HUDEP-2 (cell line): ENCODE results near the gene PTCHD1.

Experiments used
- DNase-seq, 76 experiments: peaks; one replicate each; lab custom pipeline; 2025; ENCODE audit not compliant: unreplicated experiment in 76 of 76; lab: John Stamatoyannopoulos, UW

Gene PTCHD1

DNA sequence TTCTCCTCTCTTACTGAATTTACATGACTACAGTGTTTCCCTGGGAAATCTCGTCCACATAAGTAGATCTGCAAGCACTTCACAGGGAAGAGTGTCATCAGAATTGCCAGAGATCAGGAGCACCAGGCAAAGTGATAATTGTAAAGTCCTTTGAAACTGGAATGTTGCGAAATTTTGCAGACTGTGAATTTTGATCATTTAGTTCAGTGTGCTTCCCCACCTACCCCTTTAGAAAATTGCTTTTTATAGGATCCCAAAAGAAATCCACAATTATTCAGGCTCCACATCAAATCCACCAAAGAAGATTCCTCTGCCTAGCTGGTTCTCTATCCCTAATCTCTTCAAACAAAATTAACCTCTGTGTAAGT lies 10.2 kb downstream of the PTCHD1 start:
- no peak for DNase-seq

DNA sequence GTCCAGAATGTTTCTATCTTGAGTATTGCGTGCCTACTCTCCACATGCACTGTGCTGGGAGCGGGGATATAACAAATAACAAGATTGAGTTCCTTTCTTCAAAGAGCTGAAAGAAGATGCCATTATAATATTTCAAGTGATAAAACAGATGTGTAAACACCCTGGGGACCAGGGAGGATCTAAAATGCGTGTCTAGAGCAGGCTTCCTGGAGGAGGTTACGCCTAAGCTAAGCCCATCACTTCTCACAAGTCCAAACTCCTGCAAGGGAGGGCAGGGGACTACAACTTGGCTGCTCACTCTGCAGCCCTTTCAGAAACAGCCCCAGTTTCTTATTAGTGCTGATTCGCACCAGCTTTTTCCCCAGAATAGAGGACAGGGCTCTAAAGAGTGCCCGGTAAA lies 21.5 kb downstream of the PTCHD1 start:
- DNase-seq: no peak

GRCh38 chrX:23364416-23364815 lies 29.8 kb downstream of the PTCHD1 start:
- DNase-seq: no peak

- no peak for DNase-seq
These were observed 30.9 kb downstream of the PTCHD1 start for GRCh38 chrX:23365541-23365940.

DNA sequence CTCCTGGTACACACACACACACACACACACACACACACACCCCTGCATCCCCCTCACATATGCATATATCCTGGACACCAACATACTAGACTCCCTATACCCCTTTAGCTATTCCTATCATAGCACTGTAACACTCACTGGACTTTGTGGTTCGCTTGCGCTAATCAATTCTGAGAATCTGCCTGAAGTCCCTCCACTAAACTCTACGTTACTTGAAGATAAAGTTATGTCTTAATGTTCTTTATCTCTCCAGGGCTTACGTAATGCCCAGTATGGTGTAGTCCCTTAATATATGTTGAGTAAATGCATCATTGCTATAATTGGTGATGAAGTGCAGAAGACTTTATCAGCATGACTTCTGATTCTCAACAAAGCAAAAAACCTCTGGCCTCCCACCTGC lies 32.3 kb downstream of the PTCHD1 start:
- DNase-seq: no peak

DNA sequence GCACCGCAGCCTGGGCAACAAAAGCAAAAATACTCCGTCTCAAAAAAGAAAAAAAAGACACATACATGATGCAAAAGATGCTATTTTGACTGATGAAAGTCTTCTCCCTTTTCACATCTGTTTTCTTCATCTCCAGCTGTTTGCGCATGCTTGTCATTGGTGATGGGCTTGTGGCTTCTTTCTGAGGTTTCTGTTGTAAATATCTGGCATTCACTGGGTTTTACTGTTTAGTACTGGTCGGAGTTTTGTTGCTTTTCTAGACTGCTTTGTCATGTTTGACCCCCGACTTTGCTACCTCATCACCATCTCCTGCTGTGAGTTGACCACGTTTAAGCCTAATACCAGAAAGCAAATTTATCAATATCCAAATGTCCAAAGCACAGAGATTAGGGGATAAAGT lies 34.4 kb downstream of the PTCHD1 start:
- DNase-seq: no peak

DNA sequence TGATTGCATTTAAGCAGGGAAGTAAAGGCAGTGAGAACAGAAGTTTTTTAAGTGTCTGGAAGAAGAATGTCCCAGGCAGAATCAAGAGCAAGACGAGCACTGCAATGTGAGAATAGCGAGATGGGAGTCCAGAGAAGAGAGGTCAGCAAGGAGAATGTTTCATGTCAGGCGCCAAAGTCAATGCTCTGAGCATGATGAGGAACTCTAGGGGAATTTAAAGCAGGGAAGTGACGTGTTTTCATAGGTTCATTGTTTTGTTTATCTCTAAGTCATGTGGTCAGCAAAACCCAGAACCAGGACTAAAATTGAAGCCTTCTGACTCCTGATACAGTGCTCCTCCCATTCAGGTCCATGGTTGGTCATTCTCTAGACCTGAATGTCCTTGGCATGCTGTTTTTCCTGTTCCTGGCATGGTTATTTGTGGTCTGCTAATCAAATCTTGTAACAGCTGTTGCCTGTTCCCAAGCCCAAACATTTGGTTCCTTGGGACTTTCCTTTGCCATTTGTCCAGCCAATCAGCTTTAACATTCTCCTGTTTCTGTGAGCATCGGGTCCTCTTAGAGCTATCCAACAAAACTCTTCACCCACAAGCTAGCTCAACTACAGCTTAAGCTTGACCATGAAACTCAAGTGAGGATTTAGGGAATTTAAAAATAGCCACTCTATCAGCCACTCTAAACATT lies 37.7 kb downstream of the PTCHD1 start:
- DNase-seq: no peak

- DNase-seq: no peak
These were observed 38.6 kb downstream of the PTCHD1 start for GRCh38 chrX:23373129-23373804.

DNA sequence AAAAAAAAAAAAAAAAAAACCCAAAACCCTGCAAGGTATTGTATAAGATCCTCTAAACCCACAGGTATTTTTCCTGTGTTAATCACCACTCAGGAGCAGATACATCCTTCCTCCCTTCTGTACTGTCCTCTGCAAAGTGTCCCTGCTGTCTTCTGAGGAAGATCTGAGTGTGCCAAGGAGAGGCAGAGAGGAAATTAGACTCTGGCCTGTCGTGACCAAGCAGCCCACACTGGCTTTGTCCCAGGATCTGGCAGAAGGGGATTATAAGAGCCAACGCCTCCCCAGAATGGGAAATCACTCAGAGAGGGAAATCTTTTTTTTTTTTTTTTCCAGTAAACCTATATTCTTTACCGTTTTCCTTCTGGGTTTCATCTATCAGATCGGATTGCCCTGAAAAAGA lies 39.6 kb downstream of the PTCHD1 start:
- DNase-seq: no peak

GRCh38 chrX:23376581-23376980 lies 41.9 kb downstream of the PTCHD1 start:
- no peak for DNase-seq

- no peak for DNase-seq
These were observed 45.9 kb downstream of the PTCHD1 start for GRCh38 chrX:23380581-23380980.

DNA sequence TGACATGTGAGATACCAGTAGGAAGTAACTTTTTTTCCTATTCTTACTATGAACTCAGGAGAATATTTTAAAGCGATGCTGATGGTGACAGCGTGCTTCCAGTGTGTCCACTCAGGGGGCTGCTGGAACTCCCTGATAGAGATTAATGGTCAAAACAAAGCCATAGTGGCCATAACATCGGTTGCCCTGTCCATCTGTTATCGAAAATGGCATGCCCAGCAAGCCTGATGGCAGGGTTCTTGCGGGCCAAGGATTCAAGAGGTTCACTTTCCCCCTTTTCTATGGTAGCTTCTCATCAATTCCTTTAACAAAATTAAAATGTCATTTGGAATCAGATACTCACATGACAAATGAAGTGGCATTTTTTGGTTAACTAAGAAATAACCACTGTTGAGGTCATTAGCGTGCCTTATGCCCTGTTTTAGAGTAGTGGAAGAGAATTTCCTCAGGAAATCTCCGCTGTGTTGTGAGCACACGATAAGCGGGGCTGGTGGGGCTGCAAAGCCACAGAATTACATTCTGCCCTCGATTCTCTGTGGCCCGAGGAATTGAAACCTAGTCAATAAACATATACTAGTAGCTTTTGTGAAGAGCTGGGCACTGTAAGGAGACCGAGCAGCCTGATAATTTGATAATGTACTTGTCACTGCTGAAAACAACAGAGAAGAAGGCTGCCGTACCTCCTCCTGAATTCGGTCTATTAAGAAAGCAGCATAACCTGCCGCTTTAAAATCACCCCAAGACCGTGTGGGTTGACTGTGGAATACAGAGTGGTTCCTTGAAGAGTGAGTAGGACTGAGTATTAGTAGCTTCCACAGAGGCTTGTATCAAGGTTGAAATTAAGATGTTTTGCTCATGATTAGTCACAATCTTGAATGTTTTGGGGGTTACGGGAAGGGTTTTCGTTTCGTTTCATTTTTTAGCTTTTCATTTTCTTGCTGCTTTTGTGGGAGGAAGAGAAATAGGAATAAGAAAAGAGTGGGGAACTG lies 46.7 kb downstream of the PTCHD1 start:
- DNase-seq: no peak

- DNase-seq: no peak
These were observed 47.9 kb downstream of the PTCHD1 start for GRCh38 chrX:23382572-23382971.

- DNase-seq: no peak
These were observed 48.8 kb downstream of the PTCHD1 start for GRCh38 chrX:23383411-23383810.

DNA sequence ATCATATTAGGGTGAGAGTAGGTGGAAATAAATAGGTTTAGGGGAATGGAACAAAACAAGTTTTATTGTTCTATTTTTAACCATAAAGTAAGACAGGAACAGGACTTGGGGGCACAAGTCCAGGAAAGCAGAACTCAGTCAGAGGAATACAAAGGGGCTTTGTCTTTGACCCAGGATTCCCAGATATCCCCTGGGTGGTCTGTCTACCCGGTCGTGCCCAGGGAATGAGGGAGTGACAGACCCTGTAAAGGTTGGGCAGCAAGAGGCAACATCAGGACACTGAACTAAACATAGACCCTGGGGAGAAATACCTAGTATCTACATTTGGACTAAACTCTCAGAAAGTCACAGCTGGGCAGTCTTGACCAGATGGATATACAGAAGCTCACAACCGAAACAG lies 50.6 kb downstream of the PTCHD1 start:
- no peak for DNase-seq

DNA sequence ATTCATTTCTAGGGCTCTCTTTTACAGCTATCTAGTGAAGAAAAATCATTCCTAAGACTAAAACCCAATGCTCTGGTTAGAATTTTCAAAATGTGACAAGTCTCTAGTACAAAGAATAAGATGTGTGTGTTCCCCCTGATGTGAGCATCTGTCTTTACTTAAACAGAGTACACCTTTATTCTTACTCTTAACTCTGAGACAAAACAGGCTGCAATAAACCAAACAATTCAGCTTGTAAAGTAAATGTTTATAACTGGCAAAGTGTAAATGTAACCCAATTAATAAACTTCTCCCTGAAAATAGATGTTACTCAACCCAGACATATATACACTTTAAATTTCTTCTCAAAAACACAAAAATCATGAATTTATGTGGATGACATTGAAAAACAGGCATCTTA lies 51.6 kb downstream of the PTCHD1 start:
- DNase-seq: no peak

DNA sequence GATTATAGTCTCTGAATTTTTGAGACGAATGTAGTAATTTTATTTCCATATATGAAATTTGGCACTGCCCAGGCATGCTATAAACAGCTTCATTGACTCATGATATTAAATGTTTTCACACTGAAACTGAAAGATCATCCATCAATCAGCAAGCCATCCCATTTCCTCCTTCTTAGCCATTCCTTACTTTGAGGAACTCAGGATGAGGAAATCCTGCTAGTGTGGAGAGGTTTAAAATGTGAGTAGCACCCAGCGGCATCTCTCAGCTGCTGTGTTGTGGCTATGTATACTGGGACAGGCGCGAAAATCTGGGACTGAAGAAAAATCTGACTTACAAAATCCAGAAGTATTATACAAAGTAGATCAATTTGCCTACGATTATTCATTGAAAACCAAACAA lies 52.1 kb downstream of the PTCHD1 start:
- DNase-seq: peak in 1 of 76 experiments; percentile 0

DNA sequence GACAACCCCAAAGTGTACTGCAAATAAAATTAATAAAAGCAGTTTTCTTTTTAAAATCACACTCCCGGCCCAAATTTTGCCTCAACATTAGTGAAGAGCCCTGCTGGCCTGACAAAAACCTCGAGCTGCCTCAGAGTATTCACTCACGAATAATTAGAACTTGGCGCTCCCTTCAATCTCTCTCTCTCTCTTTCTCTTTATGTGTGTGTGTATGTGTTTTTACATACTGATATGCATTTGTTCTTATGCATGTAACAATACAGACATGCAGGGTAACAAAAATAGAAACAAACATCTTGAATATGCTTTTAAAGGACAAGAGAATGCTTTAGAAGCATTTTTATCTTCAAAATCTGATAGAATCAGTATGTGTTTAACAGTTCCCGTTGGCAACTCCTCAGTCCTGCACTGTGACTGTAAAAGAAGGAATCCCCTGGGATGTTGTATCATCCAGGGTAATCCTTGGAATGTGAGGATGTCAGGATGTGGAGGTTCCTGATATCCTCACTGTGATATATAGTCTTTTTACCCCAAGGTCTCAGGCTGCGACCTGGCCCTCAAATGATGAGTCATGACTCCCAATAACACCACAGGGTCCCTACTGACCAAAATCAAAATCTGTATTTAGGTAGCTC lies 53.0 kb downstream of the PTCHD1 start:
- DNase-seq: no peak

DNA sequence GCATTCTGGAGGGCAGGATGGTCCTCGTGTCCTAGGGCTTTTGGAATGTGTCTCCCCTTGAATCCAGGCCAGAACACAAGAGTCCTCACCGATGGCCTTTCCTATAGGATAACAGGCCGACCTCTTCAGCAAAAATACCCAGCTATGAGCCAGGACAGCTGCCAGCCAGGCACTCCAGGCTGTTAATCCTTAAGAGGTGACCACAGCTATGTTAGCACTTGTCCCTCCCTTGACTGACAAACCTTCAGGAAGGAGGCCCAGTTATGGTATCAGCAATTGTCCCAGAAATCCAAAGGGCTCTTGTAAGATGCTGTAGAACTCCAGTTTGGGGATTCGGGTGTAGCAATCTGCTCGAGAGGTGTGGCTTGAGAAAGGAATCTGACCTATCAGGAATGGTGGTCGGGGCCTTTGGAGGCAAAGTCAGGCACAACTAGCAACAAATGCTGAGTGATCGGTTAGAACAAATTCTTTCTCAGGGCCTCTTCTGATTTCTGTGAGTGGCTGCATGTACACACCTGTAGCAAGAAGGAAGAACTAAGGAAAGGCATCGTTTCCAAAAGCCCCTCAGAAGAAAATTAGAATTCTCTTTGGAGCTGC lies 54.6 kb downstream of the PTCHD1 start:
- DNase-seq: no peak

DNA sequence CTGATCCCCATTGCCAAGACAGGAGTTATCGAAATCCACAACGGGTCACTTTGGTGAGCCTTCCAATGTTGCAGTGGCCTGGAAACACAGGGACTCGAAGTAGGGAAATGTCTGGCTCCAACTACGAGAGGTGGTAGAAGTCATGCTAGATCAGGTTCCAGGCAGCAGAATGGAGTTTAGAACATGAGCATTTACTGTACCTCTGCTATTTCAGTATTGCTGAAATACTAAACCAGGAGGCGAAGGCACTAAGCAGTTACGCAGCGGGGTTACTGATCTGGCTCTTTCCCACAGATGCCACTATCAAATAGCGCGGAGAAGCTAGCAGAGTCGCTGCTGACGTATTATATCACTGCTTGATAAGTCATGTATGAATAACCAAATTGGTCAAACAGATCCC lies 56.3 kb downstream of the PTCHD1 start:
- DNase-seq: no peak

- DNase-seq: no peak
These were observed 57.5 kb downstream of the PTCHD1 start for GRCh38 chrX:23392195-23392594.
